ENCODE results near the gene FAM13A.
A peak's percentile ranks its signal among the peaks of the same experiment; 100 is the strongest.

The FAM13A gene

GRCh38 chr4:88756149-88756548, 300.8 kb downstream of the FAM13A start:
- Histone ChIP-seq H3K9me3 (ENCODE audit: control insufficient read depth in 5 of 5, low read length in 5 of 5) (no peaks in the 10 kb centered on the region), H3K4me3 (ENCODE audit: low read depth in 1 of 5, low read length in 5 of 5) (peak overlapping the region in 3 of 5 donors; percentile 19 to 40 (median 31)), H3K27me3 (ENCODE audit: control insufficient read depth in 5 of 5, insufficient read depth in 4 of 5, low read length in 5 of 5) (no peaks in the 10 kb centered on the region), H3K9ac (ENCODE audit: low read length in 5 of 5) (peak overlapping the region in 1 of 5 donors; percentile 10), H3K4me1 (ENCODE audit: control insufficient read depth in 5 of 5, insufficient read depth in 5 of 5, low read length in 5 of 5) (peaks cover 6 to 74% (median 47%) of the 10 kb centered on the region in 5 donors), H3K27ac (ENCODE audit: low read depth, low read length) (peak overlapping the region; percentile 64), H3K36me3 (ENCODE audit: control insufficient read depth in 5 of 5, insufficient read depth in 5 of 5, low read length in 5 of 5) (peaks cover 10 to 49% (median 28%) of the 10 kb centered on the region in 5 donors)

- Histone ChIP-seq H3K27ac (ENCODE audit: low read depth, low read length) (peak overlapping the region; percentile 64), H3K9ac (ENCODE audit: low read length in 5 of 5) (no peak overlapping the region), H3K4me1 (ENCODE audit: control insufficient read depth in 5 of 5, insufficient read depth in 5 of 5, low read length in 5 of 5) (peaks cover 6 to 74% (median 47%) of the 10 kb centered on the region in 5 donors)
Observed at GRCh38 chr4:88755454-88755853, 301.5 kb downstream of the FAM13A start.

GRCh38 chr4:88754796-88755195, 302.2 kb downstream of the FAM13A start:
- Histone ChIP-seq H3K4me3 (ENCODE audit: low read depth in 1 of 5, low read length in 5 of 5) (no peak overlapping the region), H3K27me3 (ENCODE audit: control insufficient read depth in 5 of 5, insufficient read depth in 4 of 5, low read length in 5 of 5) (no peaks in the 10 kb centered on the region), H3K36me3 (ENCODE audit: control insufficient read depth in 5 of 5, insufficient read depth in 5 of 5, low read length in 5 of 5) (peaks cover 22 to 62% (median 41%) of the 10 kb centered on the region in 5 donors), H3K27ac (ENCODE audit: low read depth, low read length) (peak overlapping the region; percentile 64), H3K9ac (ENCODE audit: low read length in 5 of 5) (peak overlapping the region in 1 of 5 donors; percentile 21), H3K9me3 (ENCODE audit: control insufficient read depth in 5 of 5, low read length in 5 of 5) (no peaks in the 10 kb centered on the region), H3K4me1 (ENCODE audit: control insufficient read depth in 5 of 5, insufficient read depth in 5 of 5, low read length in 5 of 5) (peaks cover 6 to 74% (median 45%) of the 10 kb centered on the region in 5 donors)

More at GRCh38 chr4:88755454-88755853, 301.5 kb downstream of the FAM13A start:
- Histone ChIP-seq H3K4me3 (ENCODE audit: low read depth in 1 of 5, low read length in 5 of 5) (no peak overlapping the region), H3K9me3 (ENCODE audit: control insufficient read depth in 5 of 5, low read length in 5 of 5) (no peaks in the 10 kb centered on the region), H3K36me3 (ENCODE audit: control insufficient read depth in 5 of 5, insufficient read depth in 5 of 5, low read length in 5 of 5) (peaks cover 15 to 55% (median 34%) of the 10 kb centered on the region in 5 donors), H3K27me3 (ENCODE audit: control insufficient read depth in 5 of 5, insufficient read depth in 4 of 5, low read length in 5 of 5) (no peaks in the 10 kb centered on the region)

GRCh38 chr4:88753658-88754571, 303.1 kb downstream of the FAM13A start:
- H3K27me3 ChIP-seq (ENCODE audit: control insufficient read depth in 5 of 5, insufficient read depth in 4 of 5, low read length in 5 of 5): no peaks in the 10 kb centered on the region
- peaks cover 30 to 71% (median 49%) of the 10 kb centered on the region in 5 donors for H3K36me3 ChIP-seq (ENCODE audit: control insufficient read depth in 5 of 5, insufficient read depth in 5 of 5, low read length in 5 of 5)
- H3K27ac ChIP-seq (ENCODE audit: low read depth, low read length): peak overlapping the region; percentile 64
- peak overlapping the region in 2 of 5 donors; percentile 21 to 23 for H3K9ac ChIP-seq (ENCODE audit: low read length in 5 of 5)
- H3K4me3 ChIP-seq (ENCODE audit: low read depth in 1 of 5, low read length in 5 of 5): no peak overlapping the region
- peaks cover 3 to 65% (median 36%) of the 10 kb centered on the region in 5 donors for H3K4me1 ChIP-seq (ENCODE audit: control insufficient read depth in 5 of 5, insufficient read depth in 5 of 5, low read length in 5 of 5)
- no peaks in the 10 kb centered on the region for H3K9me3 ChIP-seq (ENCODE audit: control insufficient read depth in 5 of 5, low read length in 5 of 5)

GRCh38 chr4:88752754-88753153, 304.2 kb downstream of the FAM13A start:
- Histone ChIP-seq H3K4me1 (ENCODE audit: control insufficient read depth in 5 of 5, insufficient read depth in 5 of 5, low read length in 5 of 5) (peaks cover 0 to 54% (median 26%) of the 10 kb centered on the region in 5 donors), H3K27ac (ENCODE audit: low read depth, low read length) (peak overlapping the region; percentile 64), H3K9me3 (ENCODE audit: control insufficient read depth in 5 of 5, low read length in 5 of 5) (no peaks in the 10 kb centered on the region), H3K4me3 (ENCODE audit: low read depth in 1 of 5, low read length in 5 of 5) (peak overlapping the region in 1 of 5 donors; percentile 25), H3K36me3 (ENCODE audit: control insufficient read depth in 5 of 5, insufficient read depth in 5 of 5, low read length in 5 of 5) (peaks cover 38 to 74% (median 47%) of the 10 kb centered on the region in 5 donors), H3K9ac (ENCODE audit: low read length in 5 of 5) (no peak overlapping the region), H3K27me3 (ENCODE audit: control insufficient read depth in 5 of 5, insufficient read depth in 4 of 5, low read length in 5 of 5) (no peaks in the 10 kb centered on the region)

- Histone ChIP-seq H3K9ac (ENCODE audit: low read length in 5 of 5) (no peak overlapping the region), H3K27me3 (ENCODE audit: control insufficient read depth in 5 of 5, insufficient read depth in 4 of 5, low read length in 5 of 5) (no peaks in the 10 kb centered on the region), H3K9me3 (ENCODE audit: control insufficient read depth in 5 of 5, low read length in 5 of 5) (no peaks in the 10 kb centered on the region), H3K4me3 (ENCODE audit: low read depth in 1 of 5, low read length in 5 of 5) (no peak overlapping the region), H3K36me3 (ENCODE audit: control insufficient read depth in 5 of 5, insufficient read depth in 5 of 5, low read length in 5 of 5) (peaks cover 43 to 78% (median 52%) of the 10 kb centered on the region in 5 donors), H3K27ac (ENCODE audit: low read depth, low read length) (peak overlapping the region; percentile 40), H3K4me1 (ENCODE audit: control insufficient read depth in 5 of 5, insufficient read depth in 5 of 5, low read length in 5 of 5) (peaks cover 0 to 48% (median 28%) of the 10 kb centered on the region in 5 donors)
Observed at GRCh38 chr4:88752076-88752463, 304.9 kb downstream of the FAM13A start.

- H3K27me3 ChIP-seq (ENCODE audit: control insufficient read depth in 5 of 5, insufficient read depth in 4 of 5, low read length in 5 of 5): no peaks in the 10 kb centered on the region
- no peak overlapping the region for H3K27ac ChIP-seq (ENCODE audit: low read depth, low read length)
- peaks cover 43 to 84% (median 57%) of the 10 kb centered on the region in 5 donors for H3K36me3 ChIP-seq (ENCODE audit: control insufficient read depth in 5 of 5, insufficient read depth in 5 of 5, low read length in 5 of 5)
- H3K9me3 ChIP-seq (ENCODE audit: control insufficient read depth in 5 of 5, low read length in 5 of 5): no peaks in the 10 kb centered on the region
- peaks cover 0 to 48% (median 33%) of the 10 kb centered on the region in 5 donors for H3K4me1 ChIP-seq (ENCODE audit: control insufficient read depth in 5 of 5, insufficient read depth in 5 of 5, low read length in 5 of 5)
- no peak overlapping the region for H3K9ac ChIP-seq (ENCODE audit: low read length in 5 of 5)
- H3K4me3 ChIP-seq (ENCODE audit: low read depth in 1 of 5, low read length in 5 of 5): no peak overlapping the region
Observed at GRCh38 chr4:88751258-88752075, 305.5 kb downstream of the FAM13A start.

- Histone ChIP-seq H3K4me1 (ENCODE audit: control insufficient read depth in 5 of 5, insufficient read depth in 5 of 5, low read length in 5 of 5) (peaks cover 3 to 49% (median 37%) of the 10 kb centered on the region in 5 donors), H3K36me3 (ENCODE audit: control insufficient read depth in 5 of 5, insufficient read depth in 5 of 5, low read length in 5 of 5) (peaks cover 50 to 91% (median 60%) of the 10 kb centered on the region in 5 donors), H3K27me3 (ENCODE audit: control insufficient read depth in 5 of 5, insufficient read depth in 4 of 5, low read length in 5 of 5) (no peaks in the 10 kb centered on the region), H3K4me3 (ENCODE audit: low read depth in 1 of 5, low read length in 5 of 5) (no peak overlapping the region), H3K27ac (ENCODE audit: low read depth, low read length) (no peak overlapping the region), H3K9me3 (ENCODE audit: control insufficient read depth in 5 of 5, low read length in 5 of 5) (no peaks in the 10 kb centered on the region), H3K9ac (ENCODE audit: low read length in 5 of 5) (no peak overlapping the region)
Observed at GRCh38 chr4:88750369-88750768, 306.6 kb downstream of the FAM13A start.

GRCh38 chr4:88747351-88747750, 309.6 kb downstream of the FAM13A start:
- H3K4me3 ChIP-seq (ENCODE audit: low read depth in 1 of 5, low read length in 5 of 5): no peak overlapping the region
- no peaks in the 10 kb centered on the region for H3K27me3 ChIP-seq (ENCODE audit: control insufficient read depth in 5 of 5, insufficient read depth in 4 of 5, low read length in 5 of 5)
- no peaks in the 10 kb centered on the region for H3K9me3 ChIP-seq (ENCODE audit: control insufficient read depth in 5 of 5, low read length in 5 of 5)
- H3K9ac ChIP-seq (ENCODE audit: low read length in 5 of 5): no peak overlapping the region
- H3K27ac ChIP-seq (ENCODE audit: low read depth, low read length): no peak overlapping the region
- H3K36me3 ChIP-seq (ENCODE audit: control insufficient read depth in 5 of 5, insufficient read depth in 5 of 5, low read length in 5 of 5): peaks cover 67 to 97% (median 74%) of the 10 kb centered on the region in 5 donors
- H3K4me1 ChIP-seq (ENCODE audit: control insufficient read depth in 5 of 5, insufficient read depth in 5 of 5, low read length in 5 of 5): peaks cover 3 to 30% (median 25%) of the 10 kb centered on the region in 5 donors
